Left renal cortex interstitium (tissue), 4 donors: ENCODE measurements around the gene ZNF837. TPM values are rescaled to one million over a fixed set of nuclear protein-coding genes. Genes with fewer than 3 reads are reported as not detected.
"Not testable (repeated sequence)": the region's sequence is repeated elsewhere in the genome, so short reads cannot be mapped to it uniquely, and the experiment has no call there.

Source experiments
- DNase-seq, 4 donors: peaks; one replicate each; pipeline ENCODE4 v3.0.0-alpha.2; 2013; ENCODE audit warnings: low read depth in 4 of 4, low spot score in 2 of 4, missing footprints in 1 of 4
- polyA plus RNA-seq, 4 donors: library from polyadenylated mRNA; unstranded; fragments of 120-200 nt; gene quantifications; one replicate each; pipeline ENCODE4 v1.2.1, GENCODE V29; 2013; ENCODE audit not compliant: insufficient read length in 4 of 4

Gene ZNF837
- 1 to 10 TPM; 2.6 to 7.1 (median 5.3) TPM for polyA plus RNA-seq

DNA sequence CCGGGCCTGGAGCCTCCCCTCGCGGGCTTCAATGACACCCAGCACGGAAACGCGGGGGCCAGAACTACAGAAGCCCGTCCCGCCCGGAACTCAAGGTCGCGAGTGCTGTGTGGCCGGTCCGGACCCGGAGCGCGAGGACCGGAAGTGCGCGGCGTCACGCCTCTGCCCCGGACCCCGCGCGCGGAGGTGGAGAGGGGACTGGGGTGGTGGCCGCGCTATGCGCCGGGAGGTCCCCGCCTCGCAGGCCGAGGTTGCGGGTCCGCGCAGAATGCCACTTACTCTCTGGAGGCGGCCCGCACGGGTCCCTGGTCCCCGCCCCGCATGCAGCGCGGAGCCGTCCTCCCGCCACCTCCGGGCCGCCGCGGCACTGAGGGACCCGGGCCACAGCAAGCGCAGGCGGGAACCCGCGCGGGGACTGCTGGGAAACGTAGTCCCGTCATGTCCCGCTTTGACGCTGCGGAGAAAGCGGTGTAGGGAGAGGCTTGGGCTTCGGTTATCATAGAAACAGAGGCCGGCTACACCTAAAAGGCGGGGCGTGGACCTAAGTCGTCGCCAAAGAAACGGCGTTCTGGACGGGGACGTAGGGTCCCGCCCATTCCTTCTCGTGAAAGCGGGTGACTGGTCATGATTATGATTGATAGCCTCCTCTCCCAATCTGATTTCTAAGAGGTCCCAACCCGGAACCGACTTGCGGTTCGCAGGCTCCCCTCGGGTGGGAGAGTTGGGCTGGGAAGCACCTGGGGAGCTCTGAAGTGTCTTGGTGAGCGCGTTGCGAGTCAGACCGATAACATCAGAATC is at the start of gene ZNF837:
Gene ZNF837 (minus strand): TSS at position 369 of the 798 bp plus-strand sequence. CDS start 11,698 bp downstream, outside the sequence.
- DNase-seq = peak; percentile 97 to 99 (median 98)

DNA sequence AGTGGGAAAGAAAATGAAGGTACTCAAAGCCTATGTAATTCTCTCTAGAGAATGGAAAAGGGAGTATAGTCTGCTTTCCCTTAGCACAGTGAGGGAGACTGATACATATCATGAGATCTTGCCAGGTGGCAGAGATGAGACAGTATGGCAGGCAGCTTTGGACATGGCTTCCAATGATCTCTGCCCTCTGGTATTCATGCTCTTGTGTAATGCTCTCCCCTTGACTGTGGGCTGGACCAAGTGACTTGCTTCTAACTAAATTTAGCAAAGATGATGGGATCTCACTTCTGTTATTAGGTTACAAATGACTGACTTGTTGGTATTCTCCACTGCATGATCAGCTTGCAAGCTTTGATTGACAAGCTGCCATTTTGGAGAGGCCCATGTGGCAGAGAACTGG is 48.9 kb upstream of the ZNF837 start:
- DNase-seq = no peak

GRCh38 chr19:58428617-58429016 is 47.8 kb upstream of the ZNF837 start:
- DNase-seq = no peak

DNA sequence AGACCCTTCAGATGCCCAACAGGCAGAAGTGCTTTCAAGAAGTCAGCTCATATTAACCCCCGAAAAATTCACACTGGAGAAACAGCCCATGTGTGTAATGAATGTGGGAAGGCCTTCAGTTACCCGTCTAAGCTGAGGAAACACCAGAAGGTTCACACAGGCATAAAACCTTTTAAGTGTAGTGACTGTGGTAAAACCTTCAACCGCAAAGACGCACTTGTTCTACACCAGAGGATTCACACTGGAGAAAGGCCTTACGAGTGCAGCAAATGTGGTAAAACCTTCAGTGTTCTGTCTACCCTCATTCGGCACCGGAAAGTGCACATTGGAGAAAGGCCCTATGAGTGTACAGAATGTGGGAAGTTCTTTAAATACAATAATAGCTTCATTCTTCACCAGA is 36.2 kb upstream of the ZNF837 start:
- no peak for DNase-seq

DNA sequence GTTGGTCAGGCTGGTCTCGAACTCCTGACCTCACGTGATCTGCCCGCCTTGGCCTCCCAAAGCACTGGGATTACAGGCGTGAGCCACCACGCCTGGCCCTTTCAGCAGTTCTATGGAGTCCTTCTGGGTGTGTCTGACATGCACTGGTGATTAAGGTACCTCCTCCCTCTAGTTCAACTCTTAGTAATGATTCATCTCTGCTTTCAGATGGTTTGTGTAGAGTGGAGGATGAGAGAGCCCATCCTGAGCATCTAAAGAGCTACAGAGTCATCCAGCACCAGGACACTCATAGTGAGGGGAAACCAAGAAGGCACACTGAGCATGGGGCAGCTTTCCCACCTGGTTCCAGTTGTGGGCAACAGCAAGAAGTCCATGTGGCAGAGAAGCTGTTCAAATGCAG is 35.8 kb upstream of the ZNF837 start:
- no peak for DNase-seq

- DNase-seq = no peak
These were observed 28.4 kb upstream of the ZNF837 start for GRCh38 chr19:58409010-58409790.

DNA sequence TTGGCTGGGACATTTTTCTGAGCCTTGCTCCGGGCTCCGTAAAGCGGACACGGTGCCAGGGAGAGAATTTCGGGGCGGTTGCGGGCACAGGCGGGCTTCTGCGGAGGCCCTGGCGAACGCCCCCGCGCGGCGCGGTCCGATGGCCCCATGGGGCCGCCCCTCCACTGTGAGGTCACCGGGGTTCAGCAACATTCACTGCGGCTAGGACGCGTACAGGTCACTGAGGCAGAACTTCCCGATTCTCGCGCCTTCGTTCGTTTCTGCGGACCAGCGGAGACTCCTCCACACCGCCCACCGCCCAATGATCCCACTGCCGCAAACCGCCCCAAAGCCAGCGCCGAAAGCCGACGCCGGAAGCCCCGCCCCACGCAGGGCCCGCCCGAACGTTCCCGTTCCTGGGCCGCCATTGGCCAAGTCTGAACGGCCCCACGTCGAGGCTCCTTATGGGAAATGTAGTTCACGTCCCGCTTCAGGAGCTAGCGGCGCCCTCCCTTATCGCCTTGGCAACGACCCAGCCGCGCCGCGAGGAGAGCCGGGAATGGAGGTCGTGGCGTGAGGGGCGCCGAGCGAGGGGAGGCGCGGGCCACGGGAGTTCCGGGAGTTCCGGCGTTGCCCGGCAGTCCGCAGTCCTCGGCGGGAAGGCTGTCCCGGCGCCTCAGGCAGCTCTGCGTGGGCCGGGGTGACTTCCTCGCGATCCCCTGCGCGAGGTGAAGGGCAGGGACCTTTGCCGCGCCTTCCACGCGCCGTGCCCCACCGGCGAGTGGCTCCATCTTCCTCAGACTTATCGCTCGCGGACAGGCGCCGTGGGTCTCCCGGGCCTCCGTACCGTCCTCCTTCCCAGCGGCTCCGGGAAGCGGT is 27.6 kb upstream of the ZNF837 start, which contains the start of gene ZNF584:
Gene ZNF584 (plus strand): TSS at position 498 of the 858 bp plus-strand sequence. CDS start 499 bp downstream, outside the sequence.
- peak; percentile 77 to 96 (median 93) for DNase-seq

DNA sequence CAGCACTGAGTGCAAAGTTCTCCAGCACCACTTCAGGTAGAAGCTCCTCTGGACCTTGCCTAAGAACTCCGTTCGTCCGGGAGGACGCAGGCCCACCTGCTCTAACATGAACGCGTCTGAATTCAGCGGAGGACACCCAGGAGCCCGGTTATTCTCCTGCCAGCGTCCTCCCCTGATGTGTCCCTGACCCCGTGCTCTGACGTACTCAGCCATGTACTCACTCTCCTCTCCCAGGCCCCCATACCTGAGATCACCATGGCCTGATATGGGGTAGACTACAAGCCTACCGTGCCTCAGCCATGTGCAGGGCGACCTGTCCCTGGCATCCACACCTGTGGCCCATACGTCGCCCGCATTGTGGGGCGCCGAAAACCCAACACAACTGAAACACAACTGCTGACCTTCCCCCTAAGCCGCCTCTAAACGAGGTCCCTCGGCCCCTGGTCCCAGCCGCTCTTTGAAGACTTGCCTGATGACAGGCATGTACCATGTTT is 26.9 kb upstream of the ZNF837 start:
- DNase-seq = no peak

DNA sequence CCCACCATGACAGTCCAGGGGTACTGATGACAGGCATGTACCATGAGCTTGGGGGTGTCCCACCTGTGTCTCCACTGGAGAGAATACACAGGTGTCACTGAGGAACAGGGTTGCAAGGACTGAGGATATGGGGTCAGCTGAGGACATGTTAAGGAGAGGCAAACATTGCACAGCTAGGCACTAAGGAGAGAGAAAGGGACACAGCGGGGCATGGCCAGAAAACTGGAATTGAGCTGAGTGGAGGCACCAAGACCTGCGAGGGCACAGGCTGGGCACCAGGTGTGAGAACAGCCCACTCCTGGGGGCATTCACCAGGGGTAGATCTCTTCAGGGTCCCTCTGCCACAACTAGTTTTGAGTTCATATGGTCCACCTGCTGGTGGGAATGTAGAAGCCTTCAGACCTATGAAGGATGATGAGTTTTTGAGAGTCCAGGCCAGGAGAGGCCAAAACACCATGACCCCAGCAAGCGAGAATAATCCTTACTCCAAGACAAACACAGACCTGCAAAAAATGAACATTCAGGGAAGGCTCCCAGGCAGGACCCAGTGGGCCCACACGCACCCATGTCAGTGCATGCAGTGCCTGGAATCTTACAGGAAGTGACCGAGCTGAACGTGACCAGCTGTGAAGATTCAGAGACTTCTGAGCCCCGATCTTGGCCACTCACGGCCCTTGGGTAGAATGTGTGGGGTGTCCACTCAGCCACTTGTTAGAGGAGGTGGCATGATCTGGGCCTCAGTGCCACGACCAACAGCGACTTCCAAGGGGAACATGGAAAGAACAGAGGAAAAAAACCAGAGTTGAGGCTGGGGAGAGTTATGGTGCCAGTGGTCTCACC is 26.2 kb upstream of the ZNF837 start:
- no peak for DNase-seq

DNA sequence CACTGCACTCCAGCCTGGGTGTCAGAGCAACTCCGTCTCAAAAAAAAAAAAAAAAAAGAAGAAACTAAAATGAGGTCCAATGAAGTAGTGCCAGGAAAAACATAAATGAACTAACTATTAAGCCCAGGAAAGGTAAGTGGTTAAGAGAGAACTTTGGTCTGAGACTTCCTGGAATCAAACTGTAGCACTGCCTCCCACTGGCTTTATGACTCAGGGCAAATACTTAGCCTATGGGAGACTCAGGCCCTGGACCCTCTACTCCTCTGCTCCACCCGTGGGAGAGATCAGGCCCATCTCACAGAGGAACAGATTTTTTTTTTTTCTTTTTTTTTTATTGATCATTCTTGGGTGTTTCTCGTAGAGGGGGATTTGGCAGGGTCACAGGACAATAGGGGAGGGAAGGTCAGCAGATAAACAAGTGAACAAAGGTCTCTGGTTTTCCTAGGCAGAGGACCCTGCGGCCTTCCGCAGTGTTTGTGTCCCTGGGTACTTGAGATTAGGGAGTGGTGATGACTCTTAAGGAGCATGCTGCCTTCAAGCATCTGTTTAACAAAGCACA is 23.2 kb upstream of the ZNF837 start:
- not testable (repeated sequence) for DNase-seq

DNA sequence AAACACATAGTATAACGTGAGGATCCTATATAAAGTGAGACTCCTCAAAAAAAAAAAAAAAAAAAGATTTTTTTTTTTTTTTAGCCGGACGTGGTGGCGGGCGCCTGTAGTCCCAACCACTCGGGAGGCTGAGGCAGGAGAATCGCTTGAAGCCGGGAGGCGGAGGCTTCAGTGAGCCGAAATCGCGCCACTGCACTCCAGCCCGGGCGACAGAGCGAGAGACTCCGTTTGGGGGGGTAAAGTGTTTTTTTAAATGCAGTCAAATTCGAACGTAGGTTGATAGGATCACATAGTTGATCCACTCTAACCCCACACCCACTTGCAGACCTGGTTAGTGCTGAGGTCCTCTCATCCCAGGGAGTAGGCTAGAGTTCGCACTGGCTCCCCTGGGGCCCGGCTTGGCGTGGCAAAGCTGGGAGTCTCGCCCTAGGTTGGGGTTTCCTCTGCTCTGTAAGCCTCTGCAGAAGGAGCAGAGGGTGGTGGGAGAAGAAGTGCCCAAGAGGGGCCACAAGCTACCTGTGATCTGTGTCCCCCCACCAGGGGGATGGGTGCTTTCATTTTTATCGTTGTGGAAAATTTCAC is 21.1 kb upstream of the ZNF837 start:
- no peak for DNase-seq

- DNase-seq = peak; percentile 89 to 99 (median 98)
These were observed 20.3 kb upstream of the ZNF837 start for GRCh38 chr19:58400916-58401839.

DNA sequence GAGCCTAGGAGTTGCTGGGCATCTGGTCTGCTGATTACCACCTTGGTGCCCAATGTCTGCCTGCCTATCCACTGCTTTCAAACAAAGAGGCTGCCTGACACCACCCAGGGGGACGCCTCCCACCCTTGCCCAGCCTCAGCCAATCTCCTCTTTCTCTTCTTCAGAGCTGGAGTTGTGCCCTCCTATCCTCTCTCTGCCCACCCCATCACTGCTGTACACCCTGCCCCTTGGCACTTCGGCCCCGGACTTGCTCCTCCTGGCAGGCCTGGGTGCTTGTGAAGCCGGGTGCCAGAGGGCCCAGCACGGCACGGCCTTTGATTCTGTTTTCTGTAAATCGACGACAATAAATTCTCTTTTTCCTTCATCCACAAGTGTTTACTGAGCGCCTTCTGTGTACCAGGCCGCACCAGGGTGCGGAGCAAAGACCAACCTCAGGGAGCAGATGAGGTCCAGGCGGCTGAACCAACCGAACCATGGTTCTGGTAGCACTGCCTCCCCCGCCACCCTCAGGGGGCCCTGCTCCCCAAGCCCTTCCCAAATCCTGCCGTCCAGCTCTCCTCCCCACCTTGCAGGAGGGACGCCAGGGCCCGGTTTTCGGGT is 19.6 kb upstream of the ZNF837 start:
- DNase-seq = no peak

DNA sequence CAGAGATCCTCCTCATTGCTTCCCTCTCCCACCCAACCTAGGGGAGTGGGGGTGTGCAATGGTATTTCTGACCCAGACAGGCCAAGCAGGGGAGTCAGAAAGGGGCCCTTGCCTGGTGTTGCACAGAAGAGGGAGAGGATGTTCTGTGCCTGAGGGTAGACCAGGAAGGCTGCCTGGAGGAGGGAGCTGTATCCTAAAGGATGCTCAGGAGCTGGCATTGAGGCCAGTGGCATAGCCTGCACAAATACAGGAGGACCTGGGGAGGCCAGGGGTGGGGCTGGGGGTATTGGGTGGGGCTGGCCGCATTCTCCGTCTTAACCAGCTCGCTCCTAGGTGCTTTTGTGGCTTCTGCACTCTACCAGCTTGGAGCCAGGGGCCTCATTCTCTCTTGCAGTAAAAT is 19.1 kb upstream of the ZNF837 start:
- no peak for DNase-seq

GRCh38 chr19:58398545-58398944 is 17.7 kb upstream of the ZNF837 start:
- DNase-seq = no peak

- no peak for DNase-seq
These were observed 17.3 kb upstream of the ZNF837 start for GRCh38 chr19:58398087-58398486.

GRCh38 chr19:58397533-58398037 is 16.8 kb upstream of the ZNF837 start:
- DNase-seq = no peak
